Parathyroid adenoma (tissue), 2 donors: ENCODE data around the gene WNT7A.

ENCODE experiments used
- H2AFZ ChIP-seq: fragments of 300-600 bp; sonication (generic); one replicate; pipeline ENCODE4 v1.7.0; 2017; ENCODE audit warnings: antibody characterized with exemption, mild to moderate bottlenecking
- H3K27ac ChIP-seq: fragments of 300-600 bp; sonication (generic); one replicate; pipeline ENCODE4 v1.7.0; 2017
- H3K27me3 ChIP-seq: fragments of 300-600 bp; sonication (generic); one replicate; pipeline ENCODE4 v1.7.0; 2017; ENCODE audit warnings: low read length; ENCODE audit not compliant: control insufficient read depth, insufficient read depth
- H3K36me3 ChIP-seq: fragments of 300-600 bp; sonication (generic); one replicate; pipeline ENCODE4 v1.7.0; 2017; ENCODE audit warnings: low read length; ENCODE audit not compliant: control insufficient read depth, insufficient read depth
- H3K4me1 ChIP-seq: fragments of 300-600 bp; sonication (generic); one replicate; pipeline ENCODE4 v1.7.0; 2017; ENCODE audit warnings: control low read depth
- H3K4me2 ChIP-seq: fragments of 300-600 bp; sonication (generic); one replicate; pipeline ENCODE4 v1.7.0; 2017; ENCODE audit warnings: low read length
- H3K4me3 ChIP-seq: fragments of 300-600 bp; sonication (generic); one replicate; pipeline ENCODE4 v1.7.0; 2017; ENCODE audit warnings: low read depth, low read length
- H3K79me2 ChIP-seq: fragments of 300-600 bp; sonication (generic); one replicate; pipeline ENCODE4 v1.7.0; 2017; ENCODE audit warnings: control low read depth
- H3K9ac ChIP-seq: fragments of 300-600 bp; sonication (generic); one replicate; pipeline ENCODE4 v1.7.0; 2017; ENCODE audit warnings: mild to moderate bottlenecking
- H3K9me3 ChIP-seq: fragments of 300-600 bp; sonication (generic); one replicate; pipeline ENCODE4 v1.7.0; 2017; ENCODE audit warnings: low read length; ENCODE audit not compliant: control insufficient read depth
- TF ChIP-seq, protein P1 (sequence below): fragments of 300-600 bp; sonication (generic); IDR thresholded peaks from one replicate; pipeline ENCODE4 v1.7.0; 2017; ENCODE audit warnings: antibody characterized with exemption, mild to moderate bottlenecking
- donor health status: primary hyperparathyroidism.

WNT7A gene

DNA sequence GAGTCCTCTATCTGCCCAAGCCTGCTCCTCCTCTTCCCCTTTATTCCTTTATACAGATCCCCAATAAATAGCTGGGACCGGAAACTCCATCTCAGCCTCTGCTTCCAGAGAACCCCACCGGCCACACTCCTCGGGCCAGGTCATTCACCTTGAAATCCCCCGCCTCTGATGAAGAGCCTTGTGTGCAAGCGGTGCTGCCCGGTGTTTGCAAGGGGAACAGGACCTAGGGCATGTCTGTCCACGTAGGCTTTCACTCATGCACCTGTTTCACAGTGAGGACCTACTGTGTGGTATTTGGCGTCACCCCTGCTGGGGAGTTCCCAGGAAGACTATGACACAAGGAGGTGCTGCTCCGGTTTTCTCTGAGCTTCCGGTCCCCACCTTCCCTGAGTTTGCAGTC is 54.0 kb downstream of the WNT7A start:
- H3K4me3 ChIP-seq = no peak overlapping the region
- H3K9ac ChIP-seq = no peak overlapping the region
- H2AFZ ChIP-seq = no peak overlapping the region
- TF ChIP-seq, protein P1, sequence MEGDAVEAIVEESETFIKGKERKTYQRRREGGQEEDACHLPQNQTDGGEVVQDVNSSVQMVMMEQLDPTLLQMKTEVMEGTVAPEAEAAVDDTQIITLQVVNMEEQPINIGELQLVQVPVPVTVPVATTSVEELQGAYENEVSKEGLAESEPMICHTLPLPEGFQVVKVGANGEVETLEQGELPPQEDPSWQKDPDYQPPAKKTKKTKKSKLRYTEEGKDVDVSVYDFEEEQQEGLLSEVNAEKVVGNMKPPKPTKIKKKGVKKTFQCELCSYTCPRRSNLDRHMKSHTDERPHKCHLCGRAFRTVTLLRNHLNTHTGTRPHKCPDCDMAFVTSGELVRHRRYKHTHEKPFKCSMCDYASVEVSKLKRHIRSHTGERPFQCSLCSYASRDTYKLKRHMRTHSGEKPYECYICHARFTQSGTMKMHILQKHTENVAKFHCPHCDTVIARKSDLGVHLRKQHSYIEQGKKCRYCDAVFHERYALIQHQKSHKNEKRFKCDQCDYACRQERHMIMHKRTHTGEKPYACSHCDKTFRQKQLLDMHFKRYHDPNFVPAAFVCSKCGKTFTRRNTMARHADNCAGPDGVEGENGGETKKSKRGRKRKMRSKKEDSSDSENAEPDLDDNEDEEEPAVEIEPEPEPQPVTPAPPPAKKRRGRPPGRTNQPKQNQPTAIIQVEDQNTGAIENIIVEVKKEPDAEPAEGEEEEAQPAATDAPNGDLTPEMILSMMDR = no peak
- H3K36me3 ChIP-seq = no peaks in the 10 kb centered on the region
- H3K9me3 ChIP-seq = no peaks in the 10 kb centered on the region
- no peak overlapping the region for H3K27ac ChIP-seq
- no peaks in the 10 kb centered on the region for H3K27me3 ChIP-seq
- H3K4me2 ChIP-seq = no peak overlapping the region
- no peaks in the 10 kb centered on the region for H3K79me2 ChIP-seq
- no peaks in the 10 kb centered on the region for H3K4me1 ChIP-seq

DNA sequence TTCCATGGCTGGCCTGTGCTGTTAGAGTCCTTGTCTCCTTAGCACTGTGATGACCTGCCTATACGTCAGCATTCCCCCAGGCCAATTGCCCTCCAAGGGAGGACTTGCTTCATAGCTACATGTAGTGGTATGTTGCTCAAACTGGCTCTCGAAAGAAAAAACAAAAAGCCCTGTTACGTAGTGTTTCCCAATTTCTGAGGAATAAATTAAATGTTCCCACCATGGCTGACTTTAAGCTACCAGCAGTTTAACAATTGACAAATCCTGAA is 54.6 kb downstream of the WNT7A start:
- H3K79me2 ChIP-seq = no peaks in the 10 kb centered on the region
- H3K36me3 ChIP-seq = no peaks in the 10 kb centered on the region
- H3K4me2 ChIP-seq = no peak overlapping the region
- H3K9ac ChIP-seq = no peak overlapping the region
- no peaks in the 10 kb centered on the region for H3K27me3 ChIP-seq
- H3K4me3 ChIP-seq = no peak overlapping the region
- no peaks in the 10 kb centered on the region for H3K9me3 ChIP-seq
- TF ChIP-seq, protein P1 = no peak
- H2AFZ ChIP-seq = no peak overlapping the region
- no peak overlapping the region for H3K27ac ChIP-seq
- H3K4me1 ChIP-seq = no peaks in the 10 kb centered on the region

DNA sequence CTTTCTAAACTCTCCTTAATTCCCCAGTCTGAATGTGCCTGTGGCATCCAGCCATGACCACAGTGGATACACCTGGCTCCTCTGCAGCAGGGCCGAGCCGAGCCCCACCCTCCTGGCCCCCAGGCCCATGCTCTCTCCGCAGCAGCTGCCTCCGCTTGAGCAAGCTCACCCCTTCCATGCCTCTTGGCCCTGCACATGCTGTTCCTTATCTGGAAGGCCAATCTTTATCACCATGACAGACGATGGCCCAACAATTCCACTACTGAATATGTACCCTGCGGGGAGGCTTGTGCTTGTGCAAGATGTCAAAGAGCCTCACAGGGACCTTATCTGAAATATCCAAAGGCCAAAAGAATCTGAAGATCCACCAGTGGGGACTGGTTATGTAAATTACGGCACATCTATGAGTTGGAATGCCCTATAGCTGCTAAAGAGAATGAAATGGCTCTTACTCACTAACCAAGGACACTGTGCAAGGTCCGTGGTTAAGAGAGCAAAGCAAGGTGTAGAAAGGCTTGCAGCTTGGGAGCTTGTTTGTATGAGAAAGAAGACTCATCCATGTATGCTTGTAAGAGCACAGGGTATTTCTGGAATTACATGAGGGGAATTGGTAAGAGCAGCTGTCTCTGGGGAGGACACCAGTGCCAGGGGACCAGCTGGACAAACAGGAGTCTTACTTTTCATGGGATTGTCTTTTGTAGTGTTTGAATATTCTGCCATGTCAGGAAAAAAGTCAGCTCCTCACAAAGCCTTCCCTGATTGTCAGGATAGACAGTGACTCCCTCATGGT is 55.2 kb downstream of the WNT7A start:
- no peaks in the 10 kb centered on the region for H3K4me1 ChIP-seq
- TF ChIP-seq, protein P1 = no peak
- H3K79me2 ChIP-seq = no peaks in the 10 kb centered on the region
- no peak overlapping the region for H3K27ac ChIP-seq
- no peak overlapping the region for H3K4me2 ChIP-seq
- no peaks in the 10 kb centered on the region for H3K9me3 ChIP-seq
- no peaks in the 10 kb centered on the region for H3K27me3 ChIP-seq
- no peak overlapping the region for H3K9ac ChIP-seq
- H3K36me3 ChIP-seq = no peaks in the 10 kb centered on the region
- no peak overlapping the region for H3K4me3 ChIP-seq
- no peak overlapping the region for H2AFZ ChIP-seq

DNA sequence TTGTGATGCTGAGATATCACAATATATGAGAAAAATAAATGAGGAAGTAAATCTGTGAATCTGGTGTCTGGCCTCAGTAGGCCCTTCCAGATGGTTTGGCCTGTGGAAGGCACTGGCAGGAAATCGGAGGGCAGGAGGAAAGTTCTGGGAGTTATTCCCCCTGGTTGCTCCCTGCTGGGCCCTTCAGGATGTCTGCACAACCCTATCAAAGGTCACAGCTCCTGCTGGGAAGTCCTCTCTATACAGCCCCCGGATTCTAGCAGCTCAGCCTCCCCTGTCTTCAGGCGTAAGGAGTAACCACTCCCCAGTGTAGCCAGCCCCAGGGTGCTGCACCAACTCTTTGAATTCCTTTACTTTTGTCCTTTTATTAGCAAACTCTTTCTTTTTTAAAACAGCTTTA is 56.2 kb downstream of the WNT7A start:
- TF ChIP-seq, protein P1 = no peak
- no peaks in the 10 kb centered on the region for H3K9me3 ChIP-seq
- H3K36me3 ChIP-seq = no peaks in the 10 kb centered on the region
- no peak overlapping the region for H3K9ac ChIP-seq
- H3K4me2 ChIP-seq = no peak overlapping the region
- H3K4me1 ChIP-seq = no peaks in the 10 kb centered on the region
- no peak overlapping the region for H3K4me3 ChIP-seq
- H2AFZ ChIP-seq = no peak overlapping the region
- H3K27ac ChIP-seq = no peak overlapping the region
- H3K27me3 ChIP-seq = no peaks in the 10 kb centered on the region
- H3K79me2 ChIP-seq = no peaks in the 10 kb centered on the region

DNA sequence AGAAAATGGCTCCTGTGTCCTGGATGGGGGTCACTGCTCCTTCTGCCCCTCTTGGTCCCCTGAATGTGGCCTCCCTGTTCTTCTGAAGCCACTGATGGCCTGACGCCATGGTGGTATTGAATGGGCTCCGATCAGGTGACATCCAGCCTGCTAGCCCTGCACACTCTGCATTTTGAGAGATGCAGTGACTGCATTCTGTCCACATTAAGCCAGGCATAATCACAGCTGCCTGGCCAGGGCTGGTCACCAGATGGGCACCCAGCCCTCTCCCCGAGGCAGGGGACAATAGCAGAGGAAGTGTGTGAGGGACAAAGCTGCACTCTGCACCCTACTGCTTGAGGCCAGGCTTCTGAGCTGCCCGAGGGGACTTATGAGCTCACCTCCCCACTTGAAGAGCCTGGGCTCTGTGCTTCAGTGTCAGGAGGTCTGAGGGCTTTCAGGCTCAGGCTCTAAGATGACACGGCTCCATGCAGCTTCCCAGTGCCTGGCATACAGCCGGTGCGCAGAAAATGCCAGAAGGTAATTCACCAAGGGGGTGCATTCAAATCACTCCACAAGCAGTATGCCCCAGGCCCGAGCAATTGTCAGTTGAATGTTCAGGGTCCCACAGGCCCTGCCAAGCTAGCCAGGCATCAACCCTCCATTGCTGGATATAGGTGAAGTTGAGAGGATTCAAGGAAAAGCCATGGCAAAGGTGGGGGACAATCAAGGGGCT is 56.8 kb downstream of the WNT7A start:
- H3K4me1 ChIP-seq = no peaks in the 10 kb centered on the region
- no peaks in the 10 kb centered on the region for H3K9me3 ChIP-seq
- H3K79me2 ChIP-seq = no peaks in the 10 kb centered on the region
- H3K36me3 ChIP-seq = no peaks in the 10 kb centered on the region
- no peak overlapping the region for H3K27ac ChIP-seq
- TF ChIP-seq, protein P1 = no peak
- H2AFZ ChIP-seq = no peak overlapping the region
- H3K4me2 ChIP-seq = no peak overlapping the region
- no peak overlapping the region for H3K4me3 ChIP-seq
- no peaks in the 10 kb centered on the region for H3K27me3 ChIP-seq
- no peak overlapping the region for H3K9ac ChIP-seq
